Activated CD4-positive, alpha-beta T cell treated with anti-CD3 and anti-CD28 coated beads, Interleukin-2, amount 10 ng/mL, durations not matched to agents 7 days and 5 days (primary cell): ENCODE data around the gene TMEM169. TPM values are rescaled to one million over a fixed set of nuclear protein-coding genes. Genes with fewer than 3 reads are reported as not detected.
"Not testable (repeated sequence)": the region's sequence is repeated elsewhere in the genome, so short reads cannot be mapped to it uniquely, and the experiment has no call there.

ENCODE experiments used
- CTCF ChIA-PET: fragments of 350-600 bp; sonication (Branson Sonifier 250); formaldehyde crosslinking; loops from one replicate; lab custom pipeline; 2021; ENCODE audit warnings: antibody characterized with exemption; lab: Charles Lee
- POLR2A ChIA-PET: fragments of 350-600 bp; sonication (Branson Sonifier 250); formaldehyde crosslinking; loops from one replicate; lab custom pipeline; 2021; ENCODE audit warnings: antibody characterized with exemption; lab: Charles Lee
- DNase-seq: peaks from one replicate; pipeline ENCODE4 v3.0.0-alpha.2; 2020
- H3K27ac Mint-ChIP-seq: one replicate; pipeline ENCODE4 v1.8.0; 2021; ENCODE audit warnings: mild to moderate bottlenecking, moderate library complexity, mixed read lengths
- H3K27me3 Mint-ChIP-seq: one replicate; pipeline ENCODE4 v1.8.0; 2021; ENCODE audit warnings: mixed read lengths
- H3K36me3 Mint-ChIP-seq: one replicate; pipeline ENCODE4 v1.8.0; 2021; ENCODE audit warnings: low read depth, mixed read lengths
- H3K4me1 Mint-ChIP-seq: one replicate; pipeline ENCODE4 v1.8.0; 2021; ENCODE audit warnings: mixed read lengths
- H3K4me3 Mint-ChIP-seq: one replicate; pipeline ENCODE4 v1.8.0; 2021; ENCODE audit warnings: mild to moderate bottlenecking, moderate library complexity, mixed read lengths
- H3K9me3 Mint-ChIP-seq: one replicate; pipeline ENCODE4 v1.8.0; 2021; ENCODE audit warnings: mixed read lengths
- total RNA-seq, 2 experiments: library from RNA; stranded (reverse); gene quantifications; one replicate each; pipeline ENCODE4 v1.2.3, GENCODE V29; 2021

Gene TMEM169
- total RNA-seq, 2 experiments from 2014 or later = 2.6 to 3.0 TPM

DNA sequence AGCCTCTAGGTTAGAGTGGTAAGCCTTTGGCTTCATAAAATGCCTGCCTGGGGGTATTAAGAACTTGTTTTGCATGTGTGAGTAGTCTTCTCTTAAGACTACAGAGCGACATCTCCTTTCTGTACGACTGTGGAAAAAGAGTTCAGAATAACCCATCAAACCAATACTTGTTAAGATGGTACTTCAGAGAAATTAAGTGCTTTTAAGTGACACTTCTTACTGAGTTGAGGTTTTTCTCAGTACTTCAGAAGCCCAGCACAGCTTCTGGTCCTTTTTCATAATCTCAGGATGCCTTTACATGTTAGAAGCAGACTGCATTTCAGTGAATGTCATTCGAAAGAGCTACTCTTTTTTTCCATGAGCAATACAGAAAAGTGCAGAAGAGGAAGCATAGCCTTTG is 38.3 kb downstream of the TMEM169 start:
- CTCF ChIA-PET = interaction anchor here (1.1 to 3.7 kb wide), 7 partner anchors 9 to 97 kb away, joined by 3 to 19 read pairs (median 6); partner anchors contain the start of gene XRCC5
- H3K9me3 Mint-ChIP-seq = no peaks in the 10 kb centered on the region
- H3K27ac Mint-ChIP-seq = peak overlapping the region; percentile 87
- peak overlapping the region; percentile 33 for H3K4me3 Mint-ChIP-seq
- DNase-seq = peak; percentile 31
- peaks cover 81% of the 10 kb centered on the region for H3K4me1 Mint-ChIP-seq
- H3K27me3 Mint-ChIP-seq = no peaks in the 10 kb centered on the region
- POLR2A ChIA-PET = no interaction called here
- peaks cover 91% of the 10 kb centered on the region for H3K36me3 Mint-ChIP-seq

DNA sequence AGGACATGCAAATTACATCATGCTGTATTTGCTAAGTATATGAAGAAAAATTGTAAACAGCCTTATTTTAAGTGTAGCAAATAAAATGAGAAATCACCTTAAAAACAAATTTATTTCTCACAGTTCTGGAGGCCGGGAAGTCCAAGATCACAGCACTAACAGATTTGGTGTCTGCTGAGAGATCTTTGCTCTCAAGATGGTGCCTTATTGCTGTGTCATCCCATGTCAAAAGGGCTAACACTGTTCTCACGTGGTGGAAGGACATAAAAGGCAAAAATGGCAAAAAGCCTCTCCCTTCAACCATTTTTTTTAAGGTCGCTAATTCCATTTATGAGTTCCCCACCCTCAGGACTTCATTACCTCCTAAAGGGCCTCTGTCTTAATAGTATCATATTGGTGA is 39.5 kb downstream of the TMEM169 start:
- no peaks in the 10 kb centered on the region for H3K9me3 Mint-ChIP-seq
- ChIA-PET CTCF (interaction anchor here (1.5 to 3.7 kb wide), 4 partner anchors 12 to 99 kb away, joined by 5 to 19 read pairs (median 9); partner anchors contain the start of gene XRCC5), POLR2A (no interaction called here)
- H3K27me3 Mint-ChIP-seq = no peaks in the 10 kb centered on the region
- DNase-seq = no peak
- peaks cover 85% of the 10 kb centered on the region for H3K36me3 Mint-ChIP-seq
- no peak overlapping the region for H3K4me3 Mint-ChIP-seq
- H3K4me1 Mint-ChIP-seq = peaks cover 76% of the 10 kb centered on the region
- peak overlapping the region; percentile 87 for H3K27ac Mint-ChIP-seq

DNA sequence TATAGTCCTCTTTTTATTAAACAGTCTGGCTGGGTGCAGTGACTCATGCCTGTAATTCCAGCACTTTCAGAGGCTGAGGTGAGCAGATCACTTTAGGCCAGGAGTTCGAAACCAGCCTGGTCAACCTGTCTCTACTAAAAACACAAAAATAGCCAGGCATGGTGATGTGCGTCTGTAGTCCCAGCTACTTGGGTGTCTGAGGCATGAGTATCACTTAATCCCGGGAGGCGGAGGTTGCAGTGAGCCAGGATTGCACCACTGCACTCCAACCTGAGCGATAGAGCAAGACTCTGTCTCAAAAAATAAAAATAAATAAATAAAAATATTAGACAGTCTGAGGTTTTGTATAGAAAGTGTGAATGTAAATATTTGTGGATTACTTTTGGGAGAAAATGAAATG is 45.2 kb downstream of the TMEM169 start:
- Mint-ChIP-seq H3K27me3 (no peaks in the 10 kb centered on the region), H3K4me1 (peaks cover 58% of the 10 kb centered on the region), H3K4me3 (no peak overlapping the region), H3K27ac (no peak overlapping the region), H3K9me3 (no peaks in the 10 kb centered on the region), H3K36me3 (peaks cover 74% of the 10 kb centered on the region)
- DNase-seq = no peak
- CTCF ChIA-PET = interaction anchor here (0.6 to 1.6 kb wide), 5 partner anchors 10 to 275 kb away, joined by 3 to 5 read pairs (median 4); no protein-coding TSS in a partner anchor
- POLR2A ChIA-PET = no interaction called here

DNA sequence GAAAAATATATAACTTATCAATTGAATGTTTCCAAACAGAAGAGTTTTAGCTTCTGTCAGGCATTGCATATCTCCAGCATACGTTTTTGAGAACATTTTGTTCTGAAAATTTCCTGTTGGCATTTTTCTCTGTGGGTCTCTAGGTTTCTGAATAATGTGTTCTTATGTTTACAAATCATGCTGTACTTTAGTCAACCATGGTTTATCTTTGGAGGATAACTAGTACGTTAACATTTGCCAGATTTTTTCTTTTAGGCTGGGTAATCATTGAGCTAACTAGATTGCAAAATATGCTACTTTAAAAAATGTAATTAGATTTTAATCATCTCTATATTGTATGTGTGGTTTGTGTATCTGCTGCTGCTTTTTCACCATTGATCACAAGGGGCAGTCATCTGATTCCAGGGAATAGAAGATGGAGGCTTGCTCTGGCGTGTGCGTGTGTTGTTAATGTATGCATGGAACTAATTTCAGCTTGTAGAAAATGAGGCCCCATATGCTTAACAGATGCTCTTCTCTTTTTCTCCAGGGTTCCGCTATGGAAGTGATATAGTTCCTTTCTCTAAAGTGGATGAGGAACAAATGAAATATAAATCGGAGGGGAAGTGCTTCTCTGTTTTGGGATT is 48.7 kb downstream of the TMEM169 start:
- H3K9me3 Mint-ChIP-seq = no peaks in the 10 kb centered on the region
- ChIA-PET POLR2A (interaction anchor here (0.6 kb wide), 1 partner anchor 12 kb away, joined by 3 read pairs; no protein-coding TSS in a partner anchor), CTCF (interaction anchor here (0.8 to 2.0 kb wide), 4 partner anchors 11 to 27 kb away, joined by 3 to 6 read pairs (median 4); no protein-coding TSS in a partner anchor)
- peak overlapping the region; percentile 10 for H3K27ac Mint-ChIP-seq
- H3K4me3 Mint-ChIP-seq = no peak overlapping the region
- H3K36me3 Mint-ChIP-seq = peaks cover 74% of the 10 kb centered on the region
- DNase-seq = no peak
- no peaks in the 10 kb centered on the region for H3K27me3 Mint-ChIP-seq
- peaks cover 66% of the 10 kb centered on the region for H3K4me1 Mint-ChIP-seq

DNA sequence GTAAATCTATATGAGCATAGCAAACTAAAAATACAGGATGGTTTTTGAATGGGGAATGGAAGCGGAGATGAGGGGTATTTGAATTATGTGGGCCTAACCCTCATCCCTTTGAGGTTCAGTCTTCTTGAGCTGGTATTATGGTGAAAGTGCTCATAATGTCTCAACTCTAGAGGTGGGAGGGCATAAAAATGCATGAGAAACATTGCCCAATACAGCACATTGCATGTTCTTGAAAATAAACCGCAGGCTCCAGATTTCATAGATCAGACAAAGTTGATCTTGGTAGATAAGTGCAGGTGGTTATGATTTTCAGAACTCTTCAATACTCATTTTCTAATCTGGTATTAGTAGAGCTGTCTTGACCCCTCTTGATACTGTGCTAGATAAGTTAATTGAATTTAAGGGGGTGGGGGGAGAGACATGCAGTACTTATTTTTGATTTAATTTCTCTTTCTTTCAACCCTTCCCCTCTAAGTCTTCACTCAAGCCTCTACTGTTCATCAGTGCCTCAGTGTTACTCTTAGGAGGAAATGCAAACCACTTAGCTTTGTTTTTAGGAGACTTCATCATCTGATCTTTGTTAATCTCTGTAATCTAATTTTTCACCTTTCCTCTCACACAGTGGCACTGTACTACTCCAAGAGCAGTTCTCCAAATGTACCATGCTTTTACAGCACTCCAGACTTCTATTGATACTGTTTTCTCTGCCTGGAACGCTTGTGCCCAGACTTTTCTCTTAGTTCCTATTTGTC is 49.6 kb downstream of the TMEM169 start:
- peaks cover 76% of the 10 kb centered on the region for H3K36me3 Mint-ChIP-seq
- no peaks in the 10 kb centered on the region for H3K9me3 Mint-ChIP-seq
- peaks cover 64% of the 10 kb centered on the region for H3K4me1 Mint-ChIP-seq
- H3K4me3 Mint-ChIP-seq = no peak overlapping the region
- DNase-seq = no peak
- ChIA-PET POLR2A (interaction anchor here (0.7 kb wide), 1 partner anchor 17 kb away, joined by 3 read pairs; no protein-coding TSS in a partner anchor), CTCF (interaction anchor here (0.8 to 2.6 kb wide), 6 partner anchors 9 to 38 kb away, joined by 3 to 9 read pairs (median 4); no protein-coding TSS in a partner anchor)
- H3K27me3 Mint-ChIP-seq = no peaks in the 10 kb centered on the region
- H3K27ac Mint-ChIP-seq = peak overlapping the region; percentile 48

DNA sequence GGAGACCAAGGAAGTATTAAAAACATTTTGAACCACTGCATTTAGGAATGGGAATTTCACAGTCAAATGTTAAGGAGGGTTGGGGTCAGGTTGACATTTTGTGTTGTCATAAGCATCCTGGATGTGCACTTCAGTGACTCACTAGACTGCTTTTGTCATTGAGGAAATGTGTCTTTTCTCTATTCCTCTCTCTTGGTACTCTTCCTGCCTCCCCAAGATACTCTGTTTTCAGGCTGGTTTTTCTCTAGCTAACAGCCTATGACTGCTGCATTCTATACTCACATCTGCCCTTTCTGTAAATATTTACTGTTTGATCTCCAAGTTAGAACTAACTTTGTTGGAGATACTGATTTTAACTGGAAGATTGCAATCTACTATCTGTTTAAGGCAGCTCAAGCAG is 50.9 kb downstream of the TMEM169 start:
- Mint-ChIP-seq H3K36me3 (peaks cover 78% of the 10 kb centered on the region), H3K9me3 (no peaks in the 10 kb centered on the region), H3K4me3 (no peak overlapping the region), H3K4me1 (peaks cover 63% of the 10 kb centered on the region), H3K27me3 (no peaks in the 10 kb centered on the region), H3K27ac (no peak overlapping the region)
- DNase-seq = no peak
- CTCF ChIA-PET = interaction anchor here (1.9 to 2.6 kb wide), 3 partner anchors 10 to 17 kb away, joined by 5 to 11 read pairs (median 9); no protein-coding TSS in a partner anchor
- POLR2A ChIA-PET = interaction anchor here (0.6 kb wide), 1 partner anchor 370 kb away, joined by 3 read pairs; no protein-coding TSS in a partner anchor

DNA sequence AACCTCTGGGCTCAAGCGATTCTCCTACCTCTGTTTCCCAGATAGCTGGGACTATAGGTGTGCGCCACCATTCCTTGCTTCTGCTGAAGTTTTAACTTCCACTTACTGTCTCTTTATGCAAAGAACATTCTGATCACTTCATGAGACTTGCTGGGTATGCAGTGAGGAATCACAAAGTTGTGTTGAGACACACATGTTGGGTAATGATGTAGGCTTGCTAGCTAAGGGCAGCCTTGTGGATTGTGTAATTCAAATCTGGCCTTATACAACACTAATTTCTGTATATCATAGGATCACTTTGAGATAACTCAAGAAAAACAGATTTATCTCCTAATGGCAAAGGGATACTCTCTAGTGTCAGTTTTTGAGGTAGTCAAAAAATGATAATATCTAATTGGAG is 51.7 kb downstream of the TMEM169 start:
- H3K27ac Mint-ChIP-seq = no peak overlapping the region
- no peak for DNase-seq
- no peaks in the 10 kb centered on the region for H3K9me3 Mint-ChIP-seq
- no peaks in the 10 kb centered on the region for H3K27me3 Mint-ChIP-seq
- POLR2A ChIA-PET = no interaction called here
- peaks cover 57% of the 10 kb centered on the region for H3K4me1 Mint-ChIP-seq
- H3K4me3 Mint-ChIP-seq = no peak overlapping the region
- H3K36me3 Mint-ChIP-seq = peaks cover 80% of the 10 kb centered on the region
- CTCF ChIA-PET = interaction anchor here (1.1 to 2.6 kb wide), 5 partner anchors 11 to 19 kb away, joined by 5 to 11 read pairs (median 8); no protein-coding TSS in a partner anchor

DNA sequence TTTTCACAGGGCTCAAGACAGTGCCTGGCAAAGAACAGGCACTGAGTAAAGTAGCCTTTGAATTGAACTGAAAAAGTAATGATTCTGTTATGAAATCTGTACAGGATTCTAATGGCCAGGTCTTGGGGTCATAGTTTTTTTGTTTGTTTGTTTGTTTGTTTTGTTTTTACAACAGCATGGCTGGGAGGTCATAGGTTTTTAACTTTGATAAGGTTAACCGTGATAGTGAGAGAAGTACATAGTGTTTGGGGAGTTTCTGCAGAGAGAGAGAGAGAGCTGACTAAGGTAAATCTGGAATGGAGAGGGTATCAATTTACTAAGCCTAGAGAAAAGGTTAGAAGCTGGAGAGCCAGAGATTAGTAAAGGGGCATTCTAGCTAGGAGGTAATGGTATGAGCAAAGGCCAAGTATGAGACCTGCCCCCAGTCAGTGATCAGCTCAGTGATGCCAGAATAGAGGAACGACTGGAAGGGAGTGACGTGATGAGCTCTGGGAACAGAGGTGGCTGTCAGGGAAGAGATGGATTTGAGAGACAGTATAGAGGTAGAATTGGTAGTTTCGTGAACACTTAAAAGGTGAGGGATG is 53.3 kb downstream of the TMEM169 start:
- Mint-ChIP-seq H3K36me3 (peaks cover 81% of the 10 kb centered on the region), H3K9me3 (no peaks in the 10 kb centered on the region), H3K4me3 (no peak overlapping the region), H3K4me1 (peaks cover 49% of the 10 kb centered on the region), H3K27ac (peak overlapping the region; percentile 27), H3K27me3 (no peaks in the 10 kb centered on the region)
- ChIA-PET CTCF (interaction anchor here (0.6 to 2.2 kb wide), 3 partner anchors 21 to 81 kb away, joined by 3 to 6 read pairs (median 3); partner anchors contain the start of gene XRCC5), POLR2A (no interaction called here)
- DNase-seq = no peak

DNA sequence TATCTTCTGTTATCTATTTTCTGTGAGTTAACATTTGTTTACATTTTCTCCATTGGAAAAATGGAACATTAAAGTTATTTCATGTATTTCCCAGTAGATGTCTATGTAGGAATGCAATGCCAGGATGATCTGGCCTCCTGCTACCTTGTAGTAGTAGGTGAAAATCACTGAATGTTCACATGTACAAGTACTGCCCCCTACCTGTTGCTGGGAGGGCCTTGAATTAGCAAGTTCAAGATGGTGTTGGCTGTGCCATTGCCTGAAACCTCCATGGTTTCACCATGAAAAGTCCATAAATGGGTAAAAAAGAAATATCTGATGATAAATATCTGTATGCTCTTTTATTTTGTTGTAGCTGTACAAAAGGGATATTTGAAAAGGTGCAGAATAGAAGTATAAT is 58.2 kb downstream of the TMEM169 start:
- no peak overlapping the region for H3K4me3 Mint-ChIP-seq
- no peaks in the 10 kb centered on the region for H3K9me3 Mint-ChIP-seq
- no peak overlapping the region for H3K27ac Mint-ChIP-seq
- ChIA-PET POLR2A (no interaction called here), CTCF (interaction anchor here (0.6 to 2.1 kb wide), 5 partner anchors 14 to 123 kb away, joined by 3 to 6 read pairs (median 5); no protein-coding TSS in a partner anchor)
- H3K27me3 Mint-ChIP-seq = no peaks in the 10 kb centered on the region
- peaks cover 60% of the 10 kb centered on the region for H3K36me3 Mint-ChIP-seq
- H3K4me1 Mint-ChIP-seq = peaks cover 35% of the 10 kb centered on the region
- DNase-seq = peak; percentile 59

DNA sequence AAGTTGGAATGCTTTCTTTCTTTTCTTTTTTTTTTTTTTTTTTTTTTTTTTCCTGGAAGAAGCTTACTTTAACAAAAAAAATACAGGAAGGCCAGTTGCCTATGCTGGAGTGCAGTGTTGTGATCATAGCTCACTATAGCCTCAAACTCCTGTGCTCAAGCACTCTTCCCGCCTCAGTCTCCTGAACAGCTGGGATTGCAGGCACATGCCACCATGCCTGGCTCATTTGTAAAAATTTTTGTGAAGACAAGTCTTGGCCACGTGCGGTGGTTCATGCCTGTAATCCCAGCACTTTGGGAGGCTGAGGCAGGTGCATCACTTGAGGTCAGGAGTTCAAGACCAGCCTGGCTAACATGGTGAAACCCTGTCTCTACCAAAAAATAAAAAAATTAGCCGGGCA is 59.8 kb downstream of the TMEM169 start:
- DNase-seq, H3K27ac Mint-ChIP-seq, H3K27me3 Mint-ChIP-seq, H3K9me3 Mint-ChIP-seq, POLR2A ChIA-PET, H3K4me3 Mint-ChIP-seq: not testable (repeated sequence)
- peaks cover 47% of the 10 kb centered on the region for H3K36me3 Mint-ChIP-seq
- CTCF ChIA-PET = interaction anchor here (0.7 to 2.1 kb wide), 12 partner anchors 12 to 389 kb away, joined by 3 to 6 read pairs (median 4); no protein-coding TSS in a partner anchor
- peaks cover 26% of the 10 kb centered on the region for H3K4me1 Mint-ChIP-seq

DNA sequence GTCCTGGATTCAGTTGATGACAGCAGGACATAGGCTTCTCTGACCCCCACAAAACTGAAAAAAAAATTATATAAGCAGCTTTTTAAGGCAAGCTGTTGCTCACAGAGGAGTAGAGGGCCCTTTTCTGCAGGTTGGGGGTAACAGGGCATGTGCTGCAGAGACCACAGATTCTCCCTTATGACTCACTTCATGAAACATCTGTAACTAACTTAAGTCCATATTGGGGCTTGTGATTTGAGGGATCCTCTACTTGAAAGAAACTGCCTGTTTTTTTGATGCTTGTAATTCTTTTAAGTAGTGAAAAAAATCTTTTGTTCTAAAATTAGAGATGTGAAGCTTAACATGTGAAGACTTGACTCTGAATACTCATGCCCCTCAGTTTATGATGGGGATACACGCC is 60.8 kb downstream of the TMEM169 start:
- peak; percentile 24 for DNase-seq
- H3K27ac Mint-ChIP-seq = peak overlapping the region; percentile 63
- no peaks in the 10 kb centered on the region for H3K27me3 Mint-ChIP-seq
- H3K4me1 Mint-ChIP-seq = peaks cover 33% of the 10 kb centered on the region
- no peaks in the 10 kb centered on the region for H3K9me3 Mint-ChIP-seq
- no peak overlapping the region for H3K4me3 Mint-ChIP-seq
- ChIA-PET POLR2A (no interaction called here), CTCF (interaction anchor here (1.1 to 1.8 kb wide), 4 partner anchors 11 to 28 kb away, joined by 3 to 6 read pairs (median 4); no protein-coding TSS in a partner anchor)
- H3K36me3 Mint-ChIP-seq = peaks cover 51% of the 10 kb centered on the region

DNA sequence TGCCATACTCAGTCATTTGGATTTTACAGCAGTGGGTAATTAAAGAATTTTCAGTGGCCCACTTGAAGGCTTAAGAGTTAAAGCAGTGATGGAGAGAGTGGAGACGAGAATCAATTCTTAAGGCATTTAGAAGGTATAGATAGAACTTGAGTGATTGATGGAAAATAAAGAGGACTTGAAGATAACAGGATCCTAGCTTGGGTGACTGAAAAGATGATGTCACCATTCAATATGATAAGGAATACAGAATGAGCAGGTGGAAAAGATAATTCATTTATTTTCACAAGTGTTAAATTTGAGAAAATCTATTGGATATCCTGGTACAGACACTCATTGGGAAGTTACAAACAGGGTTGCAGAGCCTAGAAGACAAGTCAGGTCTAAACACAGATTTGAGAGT is 62.7 kb downstream of the TMEM169 start:
- Mint-ChIP-seq H3K36me3 (peaks cover 55% of the 10 kb centered on the region), H3K27me3 (no peaks in the 10 kb centered on the region), H3K4me1 (peaks cover 38% of the 10 kb centered on the region), H3K9me3 (no peaks in the 10 kb centered on the region), H3K4me3 (no peak overlapping the region), H3K27ac (no peak overlapping the region)
- ChIA-PET POLR2A (no interaction called here), CTCF (no interaction called here)
- DNase-seq = no peak
